GM21825 (cell line): ENCODE measurements around the gene PPP1R37.

Experiments
- ATAC-seq: cut with Tn5 transposase; IDR thresholded peaks from one replicate; pipeline ENCODE4 v1.9.1; 2021; ENCODE audit warnings: mild to moderate bottlenecking, moderate library complexity; ENCODE audit not compliant: unreplicated experiment

The PPP1R37 gene

GRCh38 chr19:45150751-45151281 is 57.8 kb downstream of the PPP1R37 start:
- ATAC-seq: no peak

DNA sequence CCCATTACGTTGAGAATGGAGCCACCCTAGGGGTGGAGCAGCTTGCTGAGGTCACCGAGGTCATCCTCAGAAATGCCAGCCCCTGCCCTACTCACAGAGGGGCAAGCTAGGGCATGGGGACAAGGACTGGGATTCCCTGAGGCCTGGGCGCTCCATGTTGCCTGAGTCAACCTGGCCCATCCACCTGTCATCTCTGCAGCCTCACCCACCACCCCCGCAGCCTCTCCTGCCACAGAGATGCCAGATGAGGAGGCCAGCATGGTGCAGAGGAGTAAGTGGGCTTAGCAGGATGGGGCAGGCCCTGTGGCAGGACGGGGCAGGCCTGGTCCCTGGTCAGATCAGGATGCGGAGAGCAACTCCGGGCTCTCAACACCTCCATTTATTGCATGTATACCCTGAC is 58.3 kb downstream of the PPP1R37 start:
- ATAC-seq: no peak

- no peak for ATAC-seq
Measured at GRCh38 chr19:45151821-45152503, 59.0 kb downstream of the PPP1R37 start.

- no peak for ATAC-seq
Measured at GRCh38 chr19:45152504-45153338, 59.7 kb downstream of the PPP1R37 start.

GRCh38 chr19:45153339-45154063 is 60.5 kb downstream of the PPP1R37 start:
- no peak for ATAC-seq

DNA sequence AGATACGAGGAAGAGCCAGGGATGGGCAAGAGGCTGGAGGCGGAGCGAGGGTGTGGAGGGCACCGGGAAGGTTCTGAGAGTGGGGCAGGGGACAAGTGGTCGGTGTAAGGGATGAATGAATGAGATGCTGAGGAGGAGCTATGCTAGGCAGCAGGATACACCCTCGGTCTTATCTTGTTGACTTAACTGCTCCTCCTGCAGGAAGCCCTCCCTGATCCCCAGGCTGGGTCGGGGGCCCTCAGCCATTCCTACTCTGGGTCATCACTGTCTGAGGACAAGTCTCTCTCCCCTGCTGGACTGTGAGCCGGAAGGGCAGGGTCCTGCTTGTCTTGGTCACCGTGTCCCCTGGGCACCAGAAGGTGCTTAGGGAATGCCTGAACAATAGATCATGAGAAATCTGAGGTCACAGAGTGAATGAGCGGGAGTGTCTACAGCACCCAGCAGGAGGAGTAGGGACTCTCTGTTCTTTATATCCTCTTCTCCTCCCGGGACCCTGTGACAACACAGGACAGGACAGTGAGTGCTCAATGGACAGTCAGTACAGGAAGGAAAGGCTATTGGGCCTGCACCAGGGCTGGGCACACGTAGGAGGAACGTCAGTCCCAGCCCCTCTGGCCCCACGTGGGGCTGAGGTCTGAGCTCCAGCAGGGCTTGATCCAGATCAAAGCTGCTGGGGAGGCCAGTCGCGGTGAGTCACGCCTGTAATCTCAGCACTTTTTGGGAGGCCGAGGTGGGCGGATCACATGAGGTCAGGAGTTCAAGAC is 61.3 kb downstream of the PPP1R37 start:
- no peak for ATAC-seq

DNA sequence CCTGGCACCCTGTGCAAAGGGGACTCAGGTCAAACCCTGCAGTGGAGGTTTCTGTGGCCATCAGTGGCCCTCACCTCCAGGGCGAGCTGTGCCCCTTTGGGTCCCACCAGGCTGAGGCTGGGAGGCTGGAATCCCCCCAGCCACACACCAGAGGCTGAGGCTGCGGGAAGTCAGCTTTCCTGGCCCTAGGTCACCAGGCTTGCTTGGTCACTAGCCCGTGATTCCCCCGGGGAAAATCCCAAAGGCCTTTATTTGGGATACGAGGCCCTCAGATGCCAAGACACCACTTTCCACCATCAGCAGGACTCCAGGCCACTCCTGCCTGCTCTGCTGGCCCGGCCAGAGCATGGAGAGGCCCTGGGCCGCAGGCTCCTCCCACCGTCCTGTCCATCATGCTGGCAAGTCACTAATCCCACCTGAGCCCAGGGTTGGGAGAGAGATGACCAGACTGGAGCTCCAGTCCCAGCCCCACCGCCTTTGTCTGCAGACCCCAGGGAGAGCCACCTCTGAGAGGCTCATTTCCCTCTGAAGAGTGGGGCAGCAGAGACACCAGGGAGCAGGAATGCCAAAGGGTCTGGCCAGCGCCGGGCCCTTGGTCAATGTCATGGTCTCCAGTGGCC is 63.1 kb downstream of the PPP1R37 start:
- ATAC-seq: no peak

GRCh38 chr19:45156751-45157150 is 63.8 kb downstream of the PPP1R37 start:
- no peak for ATAC-seq

DNA sequence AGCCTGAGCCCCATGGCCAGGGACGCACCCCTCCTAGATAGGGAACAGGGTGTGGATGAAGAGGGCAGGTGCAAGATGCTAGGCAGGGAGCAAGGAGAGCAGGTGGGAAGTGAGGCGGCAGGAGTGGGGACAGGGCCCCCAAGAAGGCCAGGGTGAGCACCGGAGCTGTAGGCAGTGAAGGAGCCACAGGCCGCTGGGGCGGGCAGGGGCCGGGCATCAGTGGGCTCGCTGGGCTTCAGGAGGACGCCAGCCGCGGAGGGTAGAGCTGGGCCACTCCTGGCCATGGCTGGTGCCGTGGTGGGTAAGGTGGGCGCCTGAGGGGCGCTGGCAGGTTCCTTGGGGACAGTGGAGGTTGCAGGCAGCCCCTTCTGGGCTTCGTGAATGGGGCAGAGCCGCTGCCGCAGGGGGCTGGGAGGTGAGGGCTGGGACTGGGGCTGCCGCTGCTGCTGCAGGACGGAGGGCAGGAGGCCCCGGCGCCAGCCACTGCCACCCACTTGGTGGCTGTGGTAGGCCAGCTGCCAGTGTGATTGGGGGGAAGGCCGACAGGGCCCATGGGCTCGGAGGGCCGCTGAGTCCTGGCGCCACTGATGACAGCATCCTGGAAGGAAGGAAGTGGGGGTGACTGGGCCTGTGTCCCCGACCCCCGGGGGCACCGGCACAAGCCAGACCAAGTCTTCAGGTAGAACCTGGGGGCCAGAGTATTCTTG is 65.7 kb downstream of the PPP1R37 start:
- no peak for ATAC-seq

DNA sequence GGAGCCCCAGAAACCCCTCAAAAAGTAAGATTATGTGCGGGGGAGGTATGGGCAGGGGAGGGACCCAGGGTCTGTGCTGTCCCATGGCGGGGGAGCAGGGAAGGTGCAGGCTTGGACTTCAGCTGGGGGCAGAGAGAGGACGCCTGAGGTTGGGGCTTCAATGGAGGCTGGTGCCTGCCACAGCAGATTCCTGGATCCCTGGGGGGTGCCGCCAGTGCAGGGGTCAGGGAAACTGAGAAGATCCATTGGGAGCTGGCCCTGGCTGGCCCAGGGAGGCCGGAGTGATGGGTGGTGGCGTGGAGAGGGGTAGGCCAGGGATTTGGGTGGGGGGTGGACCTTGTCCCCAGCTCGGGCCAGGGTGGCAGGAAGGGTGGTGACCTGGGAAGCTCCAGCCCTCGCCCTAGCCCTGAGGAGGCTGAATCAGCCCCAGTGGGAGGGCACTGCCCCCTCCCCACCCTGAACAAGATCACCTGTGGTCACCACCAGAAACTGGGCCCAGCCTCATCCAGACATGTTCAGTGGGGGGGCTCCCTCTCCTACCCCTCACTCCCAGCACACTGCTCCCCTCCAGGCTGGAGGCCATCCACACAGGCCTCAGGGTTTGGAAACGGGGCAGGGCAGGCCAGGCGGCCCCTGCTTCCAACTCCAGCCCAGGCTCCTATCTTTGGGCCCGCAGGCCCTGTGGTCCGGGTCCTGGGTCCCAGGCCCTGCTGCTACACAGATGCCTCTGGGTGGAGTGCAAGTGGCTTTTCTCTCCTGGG is 66.4 kb downstream of the PPP1R37 start:
- no peak for ATAC-seq

GRCh38 chr19:45159971-45160324 is 67.0 kb downstream of the PPP1R37 start:
- no peak for ATAC-seq

GRCh38 chr19:45160870-45161737 is 68.1 kb downstream of the PPP1R37 start, which contains the start of gene NKPD1:
TSS of gene NKPD1 (minus strand) at chr19:45160982. CDS start at chr19:45160150, 832 bp downstream.
- no peak for ATAC-seq

- no peak for ATAC-seq
Measured at GRCh38 chr19:45161738-45162607, 69.0 kb downstream of the PPP1R37 start.

DNA sequence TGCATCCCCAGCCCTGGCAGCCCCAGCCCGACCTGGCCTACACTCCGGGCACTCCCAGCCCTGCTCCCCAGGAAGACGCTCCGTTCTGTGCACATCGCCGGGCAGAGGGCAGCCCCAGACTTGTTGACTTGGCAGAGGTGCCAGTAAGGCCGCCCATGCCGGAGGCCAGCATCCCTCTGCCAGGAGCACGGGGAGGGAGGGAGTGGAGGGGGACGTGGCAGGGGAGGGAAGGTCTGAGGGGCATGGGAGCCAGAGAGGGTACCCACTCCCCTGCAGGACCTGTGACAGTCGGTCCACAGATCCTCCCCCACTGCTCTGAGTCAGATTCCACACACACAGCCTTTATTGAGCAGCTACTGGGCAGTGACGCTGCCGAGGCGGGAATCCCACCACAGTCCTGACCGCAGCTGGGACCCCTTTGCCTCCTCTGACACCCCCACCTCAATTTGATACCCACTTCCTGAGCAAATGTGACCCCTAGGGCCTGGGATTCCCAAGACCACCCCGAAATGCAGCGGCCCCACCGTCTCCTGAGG is 69.7 kb downstream of the PPP1R37 start:
- ATAC-seq: no peak

GRCh38 chr19:45163156-45163555 is 70.2 kb downstream of the PPP1R37 start:
- ATAC-seq: no peak

- no peak for ATAC-seq
Measured at GRCh38 chr19:45163751-45164460, 70.9 kb downstream of the PPP1R37 start.
